Spleen (tissue), 11 donors: ENCODE measurements around the gene UBIAD1. TPM values are rescaled to one million over a fixed set of nuclear protein-coding genes. Genes with fewer than 3 reads are reported as not detected.

Experiments used
- DNase-seq: peaks from one replicate; pipeline ENCODE4 v3.0.0-alpha.2; 2020
- H3K27ac ChIP-seq, 8 donors: fragments of 200-600 bp; sonication (generic) in 7 of 8; 1 replicate in 4 of 8; 2 replicates in 4 of 8; pipeline versions ENCODE4 v1.5.0 to v1.8.0; 2016 to 2021; ENCODE audit warnings: inconsistent platforms in 4 of 8, mild to moderate bottlenecking in 4 of 8, moderate library complexity in 1 of 8
- H3K27me3 ChIP-seq, 7 donors: fragments of 200-600 bp; sonication (generic) in 6 of 7; replicated peaks in 1 of 7; 1 replicate in 4 of 7; 2 replicates in 3 of 7; pipeline versions ENCODE4 v1.5.0 to v1.8.0; 2016 to 2021; ENCODE audit warnings: inconsistent platforms in 3 of 7, mild to moderate bottlenecking in 1 of 7
- H3K36me3 ChIP-seq, 6 donors: fragments of 200-600 bp; sonication (generic) in 5 of 6; 1 replicate in 4 of 6; 2 replicates in 2 of 6; pipeline versions ENCODE4 v1.5.0 to v1.8.0; 2016 to 2021; ENCODE audit warnings: inconsistent platforms in 2 of 6
- H3K4me1 ChIP-seq, 6 donors: fragments of 200-600 bp; sonication (generic) in 5 of 6; 1 replicate in 3 of 6; 2 replicates in 3 of 6; pipeline versions ENCODE4 v1.5.0 to v1.8.0; 2016 to 2021; ENCODE audit warnings: inconsistent platforms in 3 of 6
- H3K4me3 ChIP-seq, 8 donors: fragments of 200-600 bp; sonication (generic) in 7 of 8; 1 replicate in 4 of 8; 2 replicates in 4 of 8; pipeline versions ENCODE4 v1.5.0 to v1.8.0; 2016 to 2021; ENCODE audit warnings: inconsistent platforms in 4 of 8, mild to moderate bottlenecking in 4 of 8, moderate library complexity in 2 of 8
- H3K9me3 ChIP-seq, 8 donors: fragments of 200-600 bp; sonication (generic) in 7 of 8; 1 replicate in 4 of 8; 2 replicates in 4 of 8; pipeline versions ENCODE4 v1.5.0 to v1.8.0; 2016 to 2021; ENCODE audit warnings: inconsistent platforms in 4 of 8
- CTCF ChIP-seq, 11 experiments: fragments of 200-600 bp in 7 of 11; fragments of 450-650 bp in 4 of 11; sonication (generic) in 4 of 11; IDR thresholded peaks in 8 of 11; conservative IDR thresholded peaks in 3 of 11; 1 replicate in 7 of 11; 2 replicates in 4 of 11; pipeline versions ENCODE4 v1.4.0 to v1.8.0; 2016 to 2021; ENCODE audit warnings: antibody characterized with exemption in 11 of 11, inconsistent platforms in 4 of 11, mild to moderate bottlenecking in 1 of 11
- POLR2A ChIP-seq, 3 donors: fragments of 450-650 bp; IDR thresholded peaks; one replicate each; pipeline ENCODE4 v1.5.1; 2017; ENCODE audit warnings: antibody characterized with exemption in 3 of 3, mild to moderate bottlenecking in 1 of 3
- POLR2AphosphoS5 ChIP-seq, 3 donors: sonication (generic); formaldehyde crosslinking; IDR thresholded peaks; one replicate each; pipeline ENCODE4 v1.5.1; 2017; ENCODE audit warnings: antibody characterized with exemption in 3 of 3
- WGBS, 5 donors: extraction: QIAGEN DNeasy Blood & Tissue Kit in 3 of 5; methylation state at CpG; one replicate each; pipeline versions ENCODE4 v1.1.5 to v1.1.7; 2013 to 2018; 5-methylcytosine and 5-hydroxymethylcytosine counted together
- intact Hi-C: fragments of 100-400 bp; cut with DNase I; formaldehyde crosslinking; loops from one replicate; pipeline ENCODE4 v1.15.0; 2023; ENCODE audit warnings: low total_unique reads
- polyA plus RNA-seq, 3 donors: library from polyadenylated mRNA; stranded (reverse); fragments of 200-250 nt; gene quantifications; one replicate each; pipeline ENCODE4 v1.2.1, GENCODE V29; 2013
- total RNA-seq, 7 donors: library from RNA; depleted of rRNA in 3 of 7; stranded (reverse); fragments of >200 nt in 3 of 7; fragmentation: NEBNext Ultra II Directional in 4 of 7; extraction: Animal tissue kit (Norgen Biotek cat#: 25700) in 4 of 7; gene quantifications; one replicate each; pipeline versions ENCODE4 v1.1.0 to v1.2.1, GENCODE V29; 2016 to 2021
- donor health status: healthy with polysubstance abuse.
- donor health status: DM: no; HTN: no; CAD: no; lungs with moderate emphysema.
- donor health status: DM: no; HTN: no; CAD: no.
- donor health status: Bipolar disorder and iron deficiency.
- donor health status: healthy.
- donor health status: DM: no; HTN: no; CAD: no.
- donor health status: DM: yes; HTN: yes; CAD: no.

The UBIAD1 gene
- total and polyA plus RNA-seq, 10 donors: 6.8 to 18.5 (median 15.7) TPM

- peaks cover 24 to 50% (median 42%) of the 10 kb centered on the region in 6 donors for H3K4me1 ChIP-seq
- intact Hi-C loops: no loop called here
- peaks cover 0 to 20% (median 0%) of the 10 kb centered on the region in 6 donors for H3K36me3 ChIP-seq
- DNase-seq: no peak
- H3K4me3 ChIP-seq: peak overlapping the region in 7 of 8 donors; percentile 18 to 83 (median 71)
- TF ChIP-seq POLR2AphosphoS5 (IDR thresholded peaks at IDR 0.05): no peak
- no peak for TF ChIP-seq POLR2A (IDR thresholded peaks at IDR 0.05)
- peak in 1 of 11 experiments; percentile 21 for TF ChIP-seq CTCF (IDR thresholded peaks at IDR 0.05 in 8 of 11, conservative IDR thresholded peaks at IDR 0.05 in 3 of 11)
- 13 to 18% (median 16%) methylated on average over 9 of the region's 9 CpGs for WGBS, 5 donors
- no peaks in the 10 kb centered on the region for H3K27me3 ChIP-seq
- no peaks in the 10 kb centered on the region for H3K9me3 ChIP-seq
- H3K27ac ChIP-seq: peak overlapping the region in 4 of 8 donors; percentile 57 to 98 (median 92)
Measured at GRCh38 chr1:11272544-11272831, 510 bp upstream of the UBIAD1 start.

- no peaks in the 10 kb centered on the region for H3K27me3 ChIP-seq
- peaks cover under 1 to 32% (median 6%) of the 10 kb centered on the region in 6 donors for H3K36me3 ChIP-seq
- H3K4me1 ChIP-seq: peaks cover 24 to 50% (median 42%) of the 10 kb centered on the region in 6 donors
- H3K9me3 ChIP-seq: no peaks in the 10 kb centered on the region
- H3K27ac ChIP-seq: peak overlapping the region; percentile 69 to 98 (median 92)
- intact Hi-C loops: no loop called here
- DNase-seq: no peak
- peak overlapping the region; percentile 44 to 89 (median 74) for H3K4me3 ChIP-seq
- 4 to 7% (median 5%) methylated on average over 16 to 22 of the region's 22 CpGs for WGBS, 5 donors
- TF ChIP-seq CTCF (IDR thresholded peaks at IDR 0.05 in 8 of 11, conservative IDR thresholded peaks at IDR 0.05 in 3 of 11): no peak
- no peak for TF ChIP-seq POLR2A (IDR thresholded peaks at IDR 0.05)
- no peak for TF ChIP-seq POLR2AphosphoS5 (IDR thresholded peaks at IDR 0.05)
Measured at GRCh38 chr1:11273595-11274234, 717 bp downstream of the UBIAD1 start.

- WGBS, 5 donors: 91 to 95% (median 94%) methylated on average over 5 of the region's 5 CpGs
- Histone ChIP-seq H3K4me3 (no peak overlapping the region), H3K4me1 (peaks cover 31 to 82% (median 57%) of the 10 kb centered on the region in 6 donors), H3K9me3 (no peaks in the 10 kb centered on the region), H3K36me3 (peaks cover 2 to 53% (median 11%) of the 10 kb centered on the region in 6 donors), H3K27me3 (no peaks in the 10 kb centered on the region), H3K27ac (no peak overlapping the region)
- TF ChIP-seq POLR2A (IDR thresholded peaks at IDR 0.05) (no peak), CTCF (IDR thresholded peaks at IDR 0.05 in 8 of 11, conservative IDR thresholded peaks at IDR 0.05 in 3 of 11) (no peak), POLR2AphosphoS5 (IDR thresholded peaks at IDR 0.05) (no peak)
- no peak for DNase-seq
- intact Hi-C loops: no loop called here
Measured at GRCh38 chr1:11279152-11279551, 6.2 kb downstream of the UBIAD1 start.

GRCh38 chr1:11279630-11280029, 6.6 kb downstream of the UBIAD1 start:
- Histone ChIP-seq H3K27me3 (no peaks in the 10 kb centered on the region), H3K27ac (peak overlapping the region in 1 of 8 donors; percentile 82), H3K9me3 (no peaks in the 10 kb centered on the region), H3K36me3 (peaks cover 2 to 53% (median 11%) of the 10 kb centered on the region in 6 donors), H3K4me1 (peaks cover 27 to 80% (median 52%) of the 10 kb centered on the region in 6 donors), H3K4me3 (no peak overlapping the region)
- no peak for DNase-seq
- intact Hi-C loops: no loop called here
- no peak for TF ChIP-seq CTCF (IDR thresholded peaks at IDR 0.05 in 8 of 11, conservative IDR thresholded peaks at IDR 0.05 in 3 of 11)
- WGBS, 5 donors: 92 to 100% (median 96%) methylated on average over 1 of the region's 1 CpG
